Activated T-cell treated with anti-CD3 and anti-CD28 coated beads, Interleukin-2, amount 50 U/mL, for 48 hours (primary cell): ENCODE measurements around the gene CTSC.
"Not testable (repeated sequence)": the region's sequence is repeated elsewhere in the genome, so short reads cannot be mapped to it uniquely, and the experiment has no call there.

Experiments used
- DNase-seq, 2 experiments: peaks; one replicate each; pipeline ENCODE4 v3.0.0-alpha.2; 2020

CTSC gene

GRCh38 chr11:88277349-88277915 is 60.1 kb downstream of the CTSC start:
- no peak for DNase-seq

GRCh38 chr11:88275636-88276035 is 61.9 kb downstream of the CTSC start:
- DNase-seq = no peak

GRCh38 chr11:88266919-88267318 is 70.6 kb downstream of the CTSC start:
- no peak for DNase-seq

DNA sequence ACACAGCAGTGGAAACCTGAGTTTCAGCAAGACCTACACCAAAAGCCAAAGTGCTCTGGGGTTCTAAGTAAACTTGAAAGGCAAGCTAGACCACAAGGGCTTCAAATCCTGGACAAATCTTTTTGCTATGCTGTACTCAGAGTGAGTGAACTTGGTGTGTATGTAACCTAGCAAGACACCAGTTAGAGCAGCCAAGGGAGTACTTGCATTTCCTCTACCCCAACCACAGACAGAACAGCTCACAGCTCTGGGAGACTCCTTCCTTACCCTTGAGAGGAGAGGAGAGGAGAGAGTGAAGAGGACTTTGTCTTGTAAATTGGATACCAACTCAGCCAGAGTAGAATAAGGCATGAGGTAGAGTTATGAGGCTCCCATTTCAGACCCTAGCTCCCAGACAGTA is 71.4 kb downstream of the CTSC start:
- DNase-seq = no peak

- DNase-seq = no peak
Measured at GRCh38 chr11:88259431-88259830, 78.1 kb downstream of the CTSC start.

DNA sequence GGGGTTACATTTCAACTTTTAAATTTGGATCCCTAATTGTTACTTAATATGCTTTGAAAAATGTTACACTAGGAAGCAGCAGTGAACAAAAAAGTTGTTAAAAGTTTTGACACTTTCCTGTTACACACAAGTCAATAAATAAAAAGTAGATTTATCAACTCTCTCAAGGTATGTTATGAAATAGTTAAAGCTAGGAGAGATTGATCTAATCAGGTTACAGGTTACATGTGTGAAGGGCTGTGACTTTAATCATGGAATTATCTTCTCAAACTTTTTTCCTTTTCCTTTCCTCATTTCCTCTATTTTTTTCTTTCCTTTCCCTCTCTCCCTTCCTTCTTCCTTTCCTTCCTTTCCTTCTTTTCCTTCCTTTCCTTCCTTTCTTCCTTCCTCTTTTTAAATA is 85.3 kb downstream of the CTSC start:
- DNase-seq = no peak

DNA sequence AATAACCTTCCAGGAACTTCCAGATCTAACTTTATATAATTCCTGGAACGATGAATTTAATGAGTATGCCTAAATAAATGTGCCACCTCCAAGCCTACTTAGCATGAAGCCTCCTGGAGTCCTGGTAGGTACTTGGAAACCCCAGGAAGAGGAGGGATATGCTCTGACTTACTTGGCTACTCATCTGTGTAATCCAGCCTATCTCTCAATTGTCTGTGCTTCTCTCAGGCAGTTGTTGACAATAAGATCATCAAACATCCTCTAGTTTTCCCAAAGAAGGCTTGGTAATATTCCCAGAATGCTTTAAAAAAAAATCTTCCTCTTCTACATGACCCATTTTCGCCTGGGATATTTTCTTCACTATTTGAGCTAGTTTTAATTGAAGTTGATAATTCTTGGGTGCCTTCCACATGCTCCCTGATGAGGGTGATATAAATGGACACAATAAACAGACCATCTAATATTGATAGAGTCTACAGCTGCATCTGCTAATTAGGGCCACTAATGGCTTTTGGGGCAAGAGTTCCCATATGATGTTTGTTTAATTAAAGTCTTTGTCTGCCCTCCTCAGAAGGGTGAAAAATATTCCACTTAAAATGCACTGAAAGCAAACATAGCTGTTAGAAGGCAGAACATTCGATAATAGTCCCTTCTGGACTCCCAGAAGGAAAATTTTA is 86.8 kb downstream of the CTSC start:
- no peak for DNase-seq

- DNase-seq = no peak
Measured at GRCh38 chr11:88249706-88250105, 87.8 kb downstream of the CTSC start.

DNA sequence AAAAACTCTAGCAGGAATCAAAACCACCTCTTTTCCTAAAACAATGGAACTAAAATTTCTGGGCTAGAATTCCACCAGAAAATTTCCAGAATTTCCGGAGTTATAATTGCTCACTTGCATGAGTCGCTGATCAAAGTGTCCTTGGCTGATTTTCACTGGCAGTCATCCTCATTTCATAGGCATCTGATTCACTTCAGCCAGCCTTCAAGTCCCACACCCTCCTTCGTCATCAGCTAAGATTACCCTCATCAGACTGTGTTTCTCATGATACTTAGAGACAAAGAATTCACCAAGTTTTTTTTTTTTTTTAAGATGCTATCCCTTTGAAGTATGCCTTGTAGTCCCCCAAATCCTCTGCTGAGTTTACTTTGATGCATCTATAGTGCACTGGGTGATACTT is 90.8 kb downstream of the CTSC start:
- no peak for DNase-seq

- DNase-seq = not testable (repeated sequence)
Measured at GRCh38 chr11:88245576-88245975, 92.0 kb downstream of the CTSC start.
